HL-60 (cell line): ENCODE results near the gene UBL4B.

Source experiments
- DNase-seq, 2 experiments: peaks; one replicate each; pipeline ENCODE4 v3.0.0-alpha.2; 2010 to 2020; ENCODE audit warnings: low read depth in 1 of 2, low spot score in 1 of 2
- H3K27ac ChIP-seq: fragments of 250-450 bp; sonication (Bioruptor Pico); replicated peaks from 2 replicates; pipeline ENCODE4 v1.5.1; 2020; ENCODE audit warnings: mild to moderate bottlenecking, moderate library complexity
- H3K27me3 ChIP-seq: fragments of 250-450 bp; sonication (Bioruptor Pico); 2 replicates; pipeline ENCODE4 v1.5.1; 2021; ENCODE audit warnings: mild to moderate bottlenecking, moderate library complexity; ENCODE audit not compliant: insufficient read depth, poor library complexity, severe bottlenecking
- H3K4me3 ChIP-seq: replicated peaks from 2 replicates; pipeline ENCODE4 v1.5.1; 2011; ENCODE audit warnings: mild to moderate bottlenecking, control low read depth, low read length; ENCODE audit not compliant: insufficient read depth
- CTCF ChIP-seq: IDR thresholded peaks from one replicate; pipeline ENCODE4 v1.5.1; 2011; ENCODE audit warnings: low read length, control low read depth, inconsistent platforms; ENCODE audit not compliant: insufficient read depth
- GABPA ChIP-seq: IDR thresholded peaks from 2 replicates; pipeline ENCODE4 v1.6.1; 2012; ENCODE audit warnings: low read depth
- POLR2AphosphoS5 ChIP-seq: IDR thresholded peaks from 2 replicates; pipeline ENCODE4 v1.6.1; 2012; ENCODE audit warnings: low read depth
- REST ChIP-seq: IDR thresholded peaks from 2 replicates; pipeline ENCODE4 v1.6.1; 2012; ENCODE audit warnings: low read depth; ENCODE audit not compliant: insufficient replicate concordance
- SPI1 ChIP-seq: IDR thresholded peaks from 2 replicates; pipeline ENCODE4 v1.6.1; 2012; ENCODE audit warnings: low read depth, mild to moderate bottlenecking, borderline replicate concordance

The UBL4B gene

GRCh38 chr1:110153407-110153950 is 41.2 kb downstream of the UBL4B start:
- Histone ChIP-seq H3K27ac (no peak overlapping the region), H3K27me3 (peaks cover 27% of the 10 kb centered on the region), H3K4me3 (no peak overlapping the region)
- no peak for DNase-seq
- TF ChIP-seq CTCF: no peak
- TF ChIP-seq POLR2AphosphoS5: no peak

- Histone ChIP-seq H3K27me3 (peaks cover 11% of the 10 kb centered on the region), H3K27ac (no peak overlapping the region), H3K4me3 (no peak overlapping the region)
- DNase-seq: peak; percentile 17 to 50
- no peak for TF ChIP-seq POLR2AphosphoS5
- peak; percentile 99 for TF ChIP-seq REST
Observed at GRCh38 chr1:110155878-110156522, 43.8 kb downstream of the UBL4B start.

DNA sequence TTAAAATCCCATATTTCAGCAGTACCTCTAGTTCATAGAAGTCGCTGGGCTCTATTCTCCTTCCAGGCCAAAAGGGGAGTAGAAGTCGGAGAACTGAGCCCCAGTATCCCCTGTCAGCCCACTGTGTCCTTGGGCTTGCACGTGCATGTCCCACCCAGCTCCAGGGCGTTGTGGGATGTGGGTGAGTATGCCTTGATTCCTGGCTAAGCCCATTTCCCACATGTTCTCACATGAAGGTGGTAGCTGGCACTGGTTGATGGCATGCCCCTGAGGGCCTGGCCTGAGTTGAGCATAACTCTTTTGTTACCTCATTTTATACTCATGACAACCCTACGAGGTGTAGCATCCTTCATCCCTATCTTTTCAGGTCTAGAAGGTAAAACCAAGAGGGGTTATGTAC is 46.0 kb downstream of the UBL4B start:
- Histone ChIP-seq H3K4me3 (no peak overlapping the region), H3K27ac (no peak overlapping the region), H3K27me3 (peaks cover 3% of the 10 kb centered on the region)
- DNase-seq: no peak
- no peak for TF ChIP-seq REST
- TF ChIP-seq POLR2AphosphoS5: no peak
- TF ChIP-seq GABPA: no peak
- TF ChIP-seq SPI1: no peak
- TF ChIP-seq CTCF: no peak

GRCh38 chr1:110159168-110159567 is 46.9 kb downstream of the UBL4B start:
- TF ChIP-seq POLR2AphosphoS5: no peak
- no peak for TF ChIP-seq REST
- TF ChIP-seq CTCF: no peak
- no peak overlapping the region for H3K27ac ChIP-seq
- DNase-seq: no peak
- no peak overlapping the region for H3K4me3 ChIP-seq
- peaks cover 1% of the 10 kb centered on the region for H3K27me3 ChIP-seq
